Measurements from ENCODE around the gene PIP5K1B.

Gene PIP5K1B

GRCh38 chr9:68744426-68744825, 39.4 kb downstream of the PIP5K1B start:
- Histone ChIP-seq H3K4me2 (ENCODE audit: low read depth, low read length, poor library complexity, severe bottlenecking) (peak overlapping the region; percentile 65), H3K9ac (ENCODE audit: low read depth, low read length, poor library complexity, severe bottlenecking) (peak overlapping the region; percentile 41), H4K20me1 (ENCODE audit: insufficient read depth, low read length, poor library complexity, severe bottlenecking) (no peaks in the 10 kb centered on the region), H3K36me3 (ENCODE audit: insufficient read depth, low read length) (no peaks in the 10 kb centered on the region), H3K9me2 (replicated peaks; ENCODE audit: low read depth, low read length) (no peaks in the 10 kb centered on the region), H3K4me3 (ENCODE audit: low read length, poor library complexity, severe bottlenecking) (peak overlapping the region; percentile 15), H3K79me2 (ENCODE audit: insufficient read depth, low read length) (no peaks in the 10 kb centered on the region), H2AFZ (ENCODE audit: low read length) (no peak overlapping the region), H3K4me1 (ENCODE audit: insufficient read depth, low read length, poor library complexity, severe bottlenecking) (peaks cover 57% of the 10 kb centered on the region), H3F3A (ENCODE audit: low read depth) (no peaks in the 10 kb centered on the region), H3K27me3 (ENCODE audit: insufficient read depth, low read length, poor library complexity, severe bottlenecking) (no peaks in the 10 kb centered on the region), H3K9me3 (ENCODE audit: insufficient read depth, low read depth, low read length) (no peaks in the 10 kb centered on the region)
- TF ChIP-seq EZH2phosphoT487 (IDR thresholded peaks at IDR 0.05; ENCODE audit: borderline replicate concordance) (no peak), CTCF (conservative IDR thresholded peaks at IDR 0.05; ENCODE audit: low read length) (no peak)

GRCh38 chr9:68746525-68746924, 41.5 kb downstream of the PIP5K1B start:
- no peaks in the 10 kb centered on the region for H3K36me3 ChIP-seq (ENCODE audit: insufficient read depth, low read length)
- no peaks in the 10 kb centered on the region for H3K9me3 ChIP-seq (ENCODE audit: insufficient read depth, low read depth, low read length)
- no peak overlapping the region for H2AFZ ChIP-seq (ENCODE audit: low read length)
- H3F3A ChIP-seq (ENCODE audit: low read depth): no peaks in the 10 kb centered on the region
- H3K4me1 ChIP-seq (ENCODE audit: insufficient read depth, low read length, poor library complexity, severe bottlenecking): peaks cover 52% of the 10 kb centered on the region
- no peaks in the 10 kb centered on the region for H4K20me1 ChIP-seq (ENCODE audit: insufficient read depth, low read length, poor library complexity, severe bottlenecking)
- peak overlapping the region; percentile 51 for H3K4me2 ChIP-seq (ENCODE audit: low read depth, low read length, poor library complexity, severe bottlenecking)
- no peaks in the 10 kb centered on the region for H3K79me2 ChIP-seq (ENCODE audit: insufficient read depth, low read length)
- H3K9ac ChIP-seq (ENCODE audit: low read depth, low read length, poor library complexity, severe bottlenecking): peak overlapping the region; percentile 34
- peak overlapping the region; percentile 47 for H3K4me3 ChIP-seq (ENCODE audit: low read length, poor library complexity, severe bottlenecking)
- H3K27me3 ChIP-seq (ENCODE audit: insufficient read depth, low read length, poor library complexity, severe bottlenecking): no peaks in the 10 kb centered on the region
- TF ChIP-seq EZH2phosphoT487 (IDR thresholded peaks at IDR 0.05; ENCODE audit: borderline replicate concordance) (no peak), CTCF (conservative IDR thresholded peaks at IDR 0.05; ENCODE audit: low read length) (no peak)
- no peaks in the 10 kb centered on the region for H3K9me2 ChIP-seq (replicated peaks; ENCODE audit: low read depth, low read length)

- Histone ChIP-seq H3K4me1 (ENCODE audit: insufficient read depth, low read length, poor library complexity, severe bottlenecking) (peaks cover 52% of the 10 kb centered on the region), H4K20me1 (ENCODE audit: insufficient read depth, low read length, poor library complexity, severe bottlenecking) (no peaks in the 10 kb centered on the region), H2AFZ (ENCODE audit: low read length) (0 out of 2 replicates have a peak overlapping the region, but pooled peaks have one; percentile 5), H3K36me3 (ENCODE audit: insufficient read depth, low read length) (no peaks in the 10 kb centered on the region), H3K9me3 (ENCODE audit: insufficient read depth, low read depth, low read length) (no peaks in the 10 kb centered on the region), H3K4me3 (ENCODE audit: low read length, poor library complexity, severe bottlenecking) (peak overlapping the region; percentile 47), H3F3A (ENCODE audit: low read depth) (no peaks in the 10 kb centered on the region), H3K79me2 (ENCODE audit: insufficient read depth, low read length) (no peaks in the 10 kb centered on the region), H3K9ac (ENCODE audit: low read depth, low read length, poor library complexity, severe bottlenecking) (peak overlapping the region; percentile 34), H3K4me2 (ENCODE audit: low read depth, low read length, poor library complexity, severe bottlenecking) (peak overlapping the region; percentile 51), H3K9me2 (replicated peaks; ENCODE audit: low read depth, low read length) (no peaks in the 10 kb centered on the region), H3K27me3 (ENCODE audit: insufficient read depth, low read length, poor library complexity, severe bottlenecking) (no peaks in the 10 kb centered on the region)
- no peak for TF ChIP-seq EZH2phosphoT487 (IDR thresholded peaks at IDR 0.05; ENCODE audit: borderline replicate concordance)
- no peak for TF ChIP-seq CTCF (conservative IDR thresholded peaks at IDR 0.05; ENCODE audit: low read length)
These were observed 42.0 kb downstream of the PIP5K1B start for GRCh38 chr9:68747043-68747533.

All from Loucy (cell line).